ENCODE results near the gene TCF3.
A peak's percentile ranks its signal among the peaks of the same experiment; 100 is the strongest.
"Not testable (repeated sequence)": the region's sequence is repeated elsewhere in the genome, so short reads cannot be mapped to it uniquely, and the experiment has no call there.

Gene TCF3

DNA sequence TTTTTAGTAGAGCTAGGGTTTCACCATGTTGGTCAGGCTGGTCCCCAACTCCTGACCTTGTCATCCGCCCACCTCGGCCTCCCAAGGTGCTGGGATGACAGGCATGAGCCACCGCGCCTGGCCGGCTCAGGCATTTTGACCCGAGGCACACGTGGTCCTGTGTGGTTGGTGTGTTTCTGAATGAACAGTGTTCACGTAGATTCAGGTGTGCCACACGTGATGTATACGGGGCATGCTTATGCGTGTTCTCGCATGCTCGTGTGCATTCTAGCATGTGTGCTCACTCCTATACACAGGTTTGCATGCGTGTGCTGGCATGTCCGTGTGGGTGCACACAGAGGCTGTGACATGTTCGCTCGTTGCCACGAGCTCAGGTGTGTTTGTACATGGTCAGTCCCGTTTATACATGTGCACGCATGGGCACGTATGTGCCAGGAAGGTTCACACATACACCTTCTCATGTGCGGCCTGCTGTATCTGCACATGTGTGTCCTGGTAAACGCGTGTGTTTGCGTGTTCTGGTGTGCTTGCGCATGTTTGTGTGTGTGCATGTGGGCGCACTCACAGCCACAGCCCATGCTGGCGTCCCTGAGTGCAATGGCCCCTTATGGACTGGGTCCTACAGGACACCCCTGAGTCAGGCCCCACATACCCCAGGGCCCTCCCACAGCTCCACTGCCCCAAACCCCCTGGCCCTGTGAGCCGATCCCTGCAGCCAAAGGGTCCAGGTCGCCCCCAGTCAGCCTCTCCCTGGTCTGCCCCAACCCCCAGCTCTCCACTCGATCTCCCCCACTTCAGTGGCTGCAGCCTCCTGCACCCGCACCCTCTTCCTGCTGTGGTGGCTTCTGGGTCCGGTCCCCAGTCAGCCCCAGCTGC, 20.6 kb upstream of the TCF3 start:
- DNase-seq (ENCODE audit: low read depth), result no peak

DNA sequence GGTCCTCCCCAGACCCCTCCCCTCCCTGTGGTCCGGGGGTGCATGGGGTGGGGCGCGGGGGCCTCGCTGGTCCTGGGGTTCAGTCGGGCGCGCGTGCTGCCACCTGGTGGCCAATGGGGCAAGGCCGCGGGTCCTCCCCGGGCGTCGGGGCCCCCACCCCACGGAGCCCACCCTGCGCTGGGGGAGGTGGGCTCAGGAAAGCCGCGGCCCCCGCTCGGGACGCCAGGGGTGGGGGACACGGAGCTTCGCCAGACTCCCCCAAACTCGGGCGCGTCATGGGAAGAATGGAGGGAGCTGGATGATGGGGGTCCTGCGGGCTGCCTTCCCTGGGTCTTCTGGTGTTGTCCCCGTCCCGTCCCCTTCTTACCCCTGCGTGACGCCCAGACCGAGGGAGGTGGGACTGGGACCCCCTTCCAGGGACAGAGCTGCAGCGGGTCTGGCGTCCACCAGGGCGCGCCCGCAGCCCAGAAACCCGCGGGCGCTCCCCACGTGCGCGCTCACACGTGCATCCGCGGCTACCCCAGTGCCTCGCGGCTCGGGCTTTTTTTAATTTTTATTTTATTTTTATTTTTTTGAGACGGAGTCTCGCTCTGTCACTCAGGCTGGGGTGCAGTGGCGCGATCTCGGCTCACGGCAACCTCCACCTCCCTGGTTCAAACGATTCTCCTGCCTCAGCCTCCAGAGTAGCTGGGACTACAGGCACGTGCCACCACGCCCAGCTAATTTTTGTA, 19.8 kb upstream of the TCF3 start:
- DNase-seq (ENCODE audit: low read depth), result peak; percentile 19

DNA sequence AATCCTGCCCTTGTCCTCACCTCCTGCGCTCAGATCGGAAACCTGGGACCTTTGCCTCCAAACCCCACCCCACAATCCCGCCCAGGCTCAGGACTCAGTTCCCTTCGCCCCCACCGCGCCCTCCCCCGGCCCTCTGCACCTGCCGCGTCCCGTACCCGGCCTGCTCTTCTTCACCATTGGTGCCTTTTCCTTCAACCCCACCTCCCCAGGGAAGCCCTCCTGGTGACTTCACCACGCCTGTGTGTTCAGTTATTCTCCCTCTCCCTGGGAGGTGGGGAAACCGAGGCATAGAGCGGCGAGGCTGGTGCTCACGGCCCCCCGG, 19.3 kb upstream of the TCF3 start:
- DNase-seq (ENCODE audit: low read depth), result no peak

DNA sequence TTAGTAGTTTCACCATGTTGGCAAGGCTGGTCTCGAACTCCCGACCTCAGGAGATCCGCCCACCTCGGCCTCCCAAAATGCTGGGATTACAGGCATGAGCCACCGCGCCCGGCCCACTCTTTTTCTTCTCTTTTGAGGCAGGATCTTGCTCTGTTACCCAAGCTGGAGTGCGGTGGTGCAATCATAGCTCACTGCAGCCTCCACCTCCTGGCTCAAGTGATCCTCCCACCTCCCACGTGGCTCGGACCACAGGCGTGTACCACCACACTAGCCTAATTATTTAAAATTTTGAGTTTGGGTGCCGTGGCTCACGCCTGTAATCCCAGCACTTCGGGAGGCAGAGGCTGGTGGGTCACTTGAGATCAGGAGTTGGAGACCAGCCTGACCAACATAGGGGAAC, 18.3 kb upstream of the TCF3 start:
- not testable (repeated sequence) for DNase-seq (ENCODE audit: low read depth)

DNA sequence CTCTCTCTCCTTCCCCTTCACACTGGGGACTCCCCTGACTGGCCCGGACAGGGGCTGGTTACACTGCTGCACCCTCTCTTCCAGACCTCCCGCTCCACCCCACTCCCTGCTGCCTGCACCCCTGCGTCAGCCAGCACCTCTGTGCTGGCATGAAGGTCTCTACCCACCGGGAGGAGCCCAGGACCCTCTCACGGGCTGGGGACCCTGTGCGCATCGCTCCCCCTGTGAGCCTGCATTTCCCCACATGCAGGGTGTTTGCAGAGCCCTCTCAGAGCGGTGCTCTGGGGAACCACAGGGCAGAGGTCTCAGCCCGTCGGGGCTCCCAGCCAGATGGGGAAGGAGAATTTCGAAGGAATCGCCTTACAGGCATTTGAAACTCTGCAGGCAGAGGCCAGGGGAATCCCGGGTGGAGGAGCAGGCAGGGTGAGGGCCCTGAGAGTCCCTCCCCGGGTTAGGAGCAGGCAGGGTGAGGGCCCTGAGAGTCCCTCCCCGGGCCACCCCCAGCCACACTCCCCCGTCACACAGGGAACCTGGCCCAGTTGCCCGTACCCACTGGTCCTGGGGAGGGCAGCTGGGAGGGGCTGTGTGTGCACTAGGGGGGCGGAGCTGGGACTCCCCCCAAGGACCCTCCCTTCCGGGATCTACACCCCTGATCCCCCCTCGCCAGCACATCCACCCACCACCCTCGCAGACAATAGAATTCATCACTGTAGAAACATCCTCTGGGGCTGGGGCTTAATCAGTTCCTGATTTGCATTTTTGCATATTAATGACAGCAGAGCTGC, 16.3 kb upstream of the TCF3 start:
- DNase-seq (ENCODE audit: low read depth), result no peak

DNA sequence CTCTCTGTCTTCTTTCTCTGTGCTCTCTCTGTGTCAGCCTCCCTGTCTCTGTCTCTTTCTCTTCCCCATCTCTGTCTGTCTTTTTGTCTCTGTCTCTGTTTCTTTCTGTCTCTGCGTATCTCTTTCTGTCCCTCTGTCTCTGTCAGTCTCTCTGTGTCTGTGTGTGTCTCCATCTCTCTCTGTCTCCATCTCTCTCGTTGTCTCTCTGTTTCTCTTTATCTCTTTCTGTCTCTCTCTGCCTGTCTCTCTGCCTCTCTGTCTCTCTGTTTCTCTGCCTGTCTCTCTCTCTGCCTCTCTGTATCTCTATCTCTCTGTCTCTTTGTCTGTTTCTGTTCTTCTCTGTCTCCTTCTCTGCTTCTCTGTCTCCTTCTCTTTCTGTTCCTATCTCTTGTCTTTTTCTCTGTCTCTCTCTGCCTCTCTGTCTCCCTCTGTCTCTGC, 15.7 kb upstream of the TCF3 start:
- DNase-seq (ENCODE audit: low read depth), result no peak

DNA sequence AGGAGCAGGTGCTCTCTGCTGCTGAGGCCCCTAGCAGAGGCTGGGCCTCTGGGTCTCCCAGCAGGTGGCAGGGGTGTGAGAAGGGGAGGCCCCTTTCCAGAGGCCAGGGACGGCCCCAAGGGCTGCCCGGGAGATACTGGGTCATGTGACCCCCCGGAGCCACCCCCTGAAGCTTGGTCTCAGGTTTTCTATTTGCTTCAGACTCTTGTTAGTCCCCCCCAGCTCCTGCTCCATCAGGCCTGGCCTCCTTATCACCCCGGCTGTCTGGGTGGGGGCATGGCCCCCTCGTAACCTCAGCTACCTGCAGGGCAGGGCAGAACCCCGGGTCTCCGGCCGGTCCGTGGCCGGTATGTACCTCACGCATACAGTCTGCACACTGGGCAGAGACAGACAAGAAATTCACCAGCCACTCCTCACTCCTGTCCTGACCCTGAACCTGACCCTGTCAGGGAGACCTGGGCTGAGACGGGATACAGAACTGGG, 13.2 kb upstream of the TCF3 start:
- DNase-seq (ENCODE audit: low read depth), result no peak

DNA sequence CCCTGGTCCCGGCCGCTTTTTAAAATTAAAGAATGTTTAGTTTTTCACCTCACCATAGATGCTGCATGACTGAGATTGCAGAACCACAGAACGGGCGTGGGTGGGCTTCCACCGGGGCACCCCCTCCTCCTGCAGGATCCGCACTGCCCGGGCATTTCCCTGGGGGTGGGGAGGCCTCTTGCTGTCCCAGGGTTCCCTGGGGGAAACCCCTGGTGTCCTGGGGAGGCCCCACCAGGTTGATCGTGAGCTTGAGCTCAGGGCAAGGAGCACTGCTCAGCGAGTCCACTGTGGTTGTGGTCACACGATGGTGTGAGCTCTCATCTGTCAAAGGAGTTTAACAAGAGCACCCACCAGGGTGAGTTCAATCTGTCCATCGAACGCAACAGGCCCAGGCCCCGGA, 11.4 kb upstream of the TCF3 start:
- no peak for DNase-seq (ENCODE audit: low read depth)

DNA sequence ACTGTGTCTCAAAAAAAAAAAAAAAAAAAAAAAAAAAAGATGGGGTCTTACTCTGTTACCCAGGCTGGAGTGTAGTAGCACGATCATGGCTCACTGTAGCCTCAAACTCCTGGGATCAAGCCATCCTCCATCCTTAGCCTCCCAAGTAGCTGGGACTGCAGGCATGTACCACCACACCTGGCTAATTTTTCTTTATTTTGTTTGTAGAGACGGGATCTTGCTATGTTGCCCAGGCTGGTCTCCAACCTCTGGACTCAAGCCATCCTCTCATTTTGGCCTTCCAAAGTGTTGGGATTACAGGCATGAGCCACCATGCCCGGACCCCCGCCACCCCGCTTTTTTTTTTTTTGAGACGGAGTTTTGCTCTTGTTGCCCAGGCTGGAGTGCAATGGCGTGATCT, 10.8 kb upstream of the TCF3 start:
- not testable (repeated sequence) for DNase-seq (ENCODE audit: low read depth)

DNA sequence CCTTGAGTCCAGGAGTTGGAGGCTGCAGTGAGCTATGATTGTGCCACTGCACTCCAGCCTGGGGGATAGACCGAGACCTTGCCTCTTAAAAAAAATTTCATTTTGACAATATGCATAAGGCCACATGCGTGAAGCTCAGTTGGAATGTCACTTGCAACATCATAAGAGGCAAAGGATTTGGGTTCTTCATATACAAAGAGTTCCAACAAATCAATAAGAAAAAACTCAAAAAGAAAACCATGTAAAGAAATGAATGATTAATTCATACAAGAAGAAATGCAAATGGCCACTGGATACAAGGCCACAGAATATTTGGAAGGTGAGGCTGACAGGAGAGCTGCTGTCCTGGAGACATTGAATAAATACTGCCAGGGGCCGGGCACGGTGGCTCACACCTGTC, 9.6 kb upstream of the TCF3 start:
- no peak for DNase-seq (ENCODE audit: low read depth)

DNA sequence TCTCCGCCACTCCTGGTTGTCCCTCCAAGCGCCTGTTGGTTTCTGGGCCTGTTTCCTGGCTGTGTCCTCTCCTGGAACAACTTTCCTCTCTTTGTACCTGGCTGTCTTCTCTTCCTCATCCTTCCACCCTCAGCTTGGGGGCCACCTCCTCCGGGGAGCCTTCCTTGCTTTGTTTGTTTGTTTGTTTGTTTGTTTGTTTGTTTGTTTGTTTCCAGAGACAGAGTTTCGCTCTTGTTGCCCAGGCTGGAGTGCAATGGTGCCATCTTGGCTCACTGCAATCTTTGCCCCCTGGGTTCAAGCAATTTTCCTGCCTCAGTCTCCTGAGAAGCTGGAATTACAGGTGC, 6.6 kb upstream of the TCF3 start:
- DNase-seq (ENCODE audit: low read depth), result no peak

DNA sequence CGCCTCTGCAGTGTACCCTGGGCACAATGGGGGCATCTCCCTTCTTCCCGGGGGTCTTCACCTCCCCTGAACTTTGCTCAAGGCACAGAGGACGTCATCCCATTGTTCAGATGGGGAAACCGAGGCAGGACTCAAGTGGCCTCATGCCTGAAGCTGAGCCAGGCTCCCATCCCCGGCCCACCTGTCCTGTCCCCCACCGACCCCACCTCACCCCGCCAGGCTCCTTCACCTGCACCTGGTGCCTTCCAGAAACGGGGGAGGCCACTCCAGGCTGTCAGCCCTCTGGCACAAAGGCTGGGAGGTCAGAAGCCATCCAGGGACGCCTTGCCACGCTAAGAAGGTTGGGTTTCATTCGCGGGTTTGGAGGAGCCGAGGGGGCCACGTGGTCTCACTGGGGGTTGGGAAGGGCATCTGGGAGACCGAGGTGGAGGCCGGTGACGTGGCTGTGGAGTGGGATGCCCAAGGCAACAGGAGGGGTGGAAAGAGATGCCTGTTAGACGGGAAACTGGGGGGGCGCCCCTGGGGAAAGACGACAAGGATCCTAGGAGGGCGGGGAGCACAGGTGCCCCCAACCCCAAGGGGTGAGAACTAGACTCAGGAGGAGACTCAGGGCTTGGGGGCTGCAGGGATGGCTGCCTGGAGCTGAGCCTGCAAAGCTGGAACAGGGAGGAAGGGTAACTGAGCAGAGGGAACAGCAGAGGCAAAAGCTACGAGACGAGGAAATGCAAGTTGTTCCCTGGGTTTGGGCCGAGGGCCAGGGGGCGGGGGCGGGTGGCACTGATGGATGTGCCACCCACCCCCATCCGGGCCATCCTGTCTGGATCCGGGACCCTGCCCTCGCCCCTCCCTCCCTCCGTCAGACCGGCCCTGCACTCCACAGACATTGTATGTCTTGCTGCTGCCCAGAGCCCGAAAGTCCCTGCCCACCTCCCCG, 6.0 kb upstream of the TCF3 start:
- DNase-seq (ENCODE audit: low read depth), result no peak

DNA sequence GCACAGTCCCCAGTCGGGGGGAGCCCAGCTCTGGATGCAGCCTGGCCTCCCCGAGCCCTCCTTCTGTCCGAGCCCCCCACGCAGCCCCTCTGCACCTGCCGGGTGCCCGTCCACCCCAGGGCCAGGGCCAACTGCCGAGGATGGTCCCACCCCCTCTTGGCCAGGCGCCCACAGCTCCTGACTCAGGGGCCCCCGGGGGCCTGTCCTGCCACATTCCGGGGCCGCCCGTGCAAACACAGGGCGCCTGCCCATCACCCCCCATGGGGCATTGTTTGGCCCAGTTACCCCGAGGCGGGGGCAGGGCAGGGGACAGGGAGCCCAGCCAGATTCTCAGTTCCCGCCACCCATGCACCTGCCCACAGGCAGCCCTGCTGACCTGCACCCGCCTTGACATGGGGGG, 5.3 kb upstream of the TCF3 start:
- DNase-seq (ENCODE audit: low read depth), result no peak

DNA sequence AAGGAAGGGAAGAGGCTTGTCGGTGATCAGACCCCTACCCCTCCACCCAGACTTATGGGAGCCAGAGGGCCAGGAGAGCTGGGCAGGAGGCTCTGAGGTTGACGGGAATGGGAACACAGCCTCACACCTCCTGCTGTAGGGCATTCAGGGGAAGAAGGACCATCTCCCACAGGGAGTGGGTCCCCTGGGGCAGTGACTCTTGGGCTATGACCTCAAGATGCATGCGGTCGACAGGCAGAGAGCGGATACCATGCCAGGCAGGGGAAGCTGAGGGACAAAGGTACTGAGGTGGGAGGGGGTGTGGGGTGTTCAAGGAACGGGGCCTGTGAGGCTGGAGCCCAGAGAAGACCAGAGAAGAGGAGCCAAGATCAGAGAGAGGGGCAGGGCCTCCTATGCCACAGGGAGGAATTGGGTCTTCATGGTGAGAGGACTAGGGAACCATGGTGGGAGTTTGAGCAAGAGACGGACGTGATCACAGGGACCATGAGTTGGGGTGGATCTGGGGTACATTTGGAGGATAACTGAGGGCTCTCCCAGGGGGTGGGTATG, 4.6 kb upstream of the TCF3 start:
- no peak for DNase-seq (ENCODE audit: low read depth)

DNA sequence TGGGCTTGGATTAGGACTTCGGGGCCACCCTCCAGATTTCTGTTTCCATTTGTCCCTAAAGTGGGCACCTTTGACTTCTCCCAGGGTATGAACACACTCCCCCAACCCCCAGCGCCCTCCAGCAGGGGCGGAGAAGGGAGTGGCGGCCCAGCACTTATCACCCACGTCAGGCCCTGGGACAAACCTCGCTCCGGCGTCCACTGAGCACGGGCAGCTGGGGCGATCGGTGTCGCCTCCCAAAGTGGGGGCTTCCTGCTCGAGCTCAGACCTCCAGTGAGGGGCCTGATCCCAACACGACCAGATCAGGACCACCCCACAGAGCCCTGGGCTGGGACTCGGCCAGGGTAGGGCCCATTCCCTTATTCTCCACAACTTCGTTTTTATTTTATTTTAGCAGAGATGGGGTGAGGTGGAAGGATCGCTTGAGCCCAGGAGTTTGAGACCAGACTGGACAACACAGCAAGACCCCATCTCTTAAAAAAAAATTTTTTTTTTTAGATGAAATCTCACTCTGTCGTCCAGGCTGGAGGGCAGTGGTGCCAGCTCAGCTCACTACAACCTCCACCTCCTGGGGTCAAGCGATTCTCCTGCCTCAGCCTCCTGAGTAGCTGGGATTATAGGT, 3.7 kb upstream of the TCF3 start:
- DNase-seq (ENCODE audit: low read depth), result no peak

DNA sequence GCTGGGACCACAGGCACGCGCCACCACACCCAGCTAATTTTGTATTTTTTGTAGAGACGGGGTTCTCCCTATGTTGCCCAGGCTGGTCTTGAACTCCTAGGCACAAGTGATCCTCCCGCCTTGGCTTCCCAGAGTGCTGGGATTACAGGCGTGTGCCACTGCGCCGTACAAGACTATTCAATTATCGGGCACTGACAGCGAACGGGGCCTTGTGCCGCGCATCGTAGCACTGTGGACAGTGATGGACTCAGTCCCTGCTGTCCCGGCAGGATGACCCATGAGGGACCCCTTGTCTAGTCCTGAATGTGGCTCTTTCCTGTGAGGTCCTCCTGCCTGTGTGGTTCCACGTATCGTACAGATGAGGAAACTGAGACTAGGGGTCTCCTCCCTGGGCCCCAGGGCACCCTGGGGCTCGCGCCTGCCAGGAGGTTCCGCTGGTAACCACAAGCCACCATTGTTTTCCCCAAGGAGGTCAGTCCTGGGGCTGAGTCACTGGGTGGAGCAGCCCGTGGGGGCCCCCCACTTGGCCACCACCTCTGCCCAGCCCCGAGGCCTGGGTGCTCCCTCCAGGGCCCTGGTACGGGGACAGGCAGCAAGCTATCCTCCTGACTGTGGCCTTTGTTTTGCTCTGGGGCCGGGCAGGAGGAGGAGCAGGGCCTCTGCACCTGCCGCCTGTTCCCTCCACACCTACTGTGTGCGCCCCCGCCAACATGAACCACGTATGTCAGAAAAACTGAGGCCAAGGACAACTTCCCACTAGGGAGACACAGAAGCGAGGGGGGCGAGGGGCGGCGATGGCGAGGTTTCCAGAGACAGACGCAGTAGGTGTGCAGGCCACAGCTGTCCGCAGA, 2.9 kb upstream of the TCF3 start:
- DNase-seq (ENCODE audit: low read depth), result no peak

DNA sequence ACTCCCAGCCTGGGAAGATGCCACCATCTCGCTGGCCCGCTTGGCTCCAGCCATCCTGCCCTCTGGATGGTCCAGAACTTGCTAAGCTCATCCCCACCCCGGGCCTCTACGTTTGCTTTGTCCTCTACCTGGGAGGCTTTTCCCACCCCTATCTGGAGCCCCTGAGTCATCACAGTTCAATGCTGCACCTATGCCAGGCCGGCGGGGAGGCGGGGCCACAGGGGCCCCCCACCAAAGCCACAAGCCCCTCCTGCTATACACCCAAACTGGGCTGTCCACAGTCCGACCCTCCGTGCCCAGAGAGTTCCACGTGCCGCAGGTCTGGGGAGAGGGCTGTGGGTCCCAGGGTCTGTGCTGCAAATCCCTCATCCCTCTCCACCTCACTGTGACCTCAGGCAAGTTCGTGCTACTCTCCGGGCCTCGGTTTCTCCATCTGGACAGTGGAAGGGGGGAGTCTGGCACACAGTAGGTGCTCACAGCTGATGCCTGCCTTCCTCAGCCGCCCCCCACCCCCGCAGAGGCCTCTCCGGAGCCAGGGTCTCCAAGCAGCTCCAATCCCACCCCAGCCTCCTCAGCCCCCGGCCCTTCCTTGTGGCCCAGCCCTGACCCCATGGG, 1.9 kb upstream of the TCF3 start:
- DNase-seq (ENCODE audit: low read depth), result no peak

DNA sequence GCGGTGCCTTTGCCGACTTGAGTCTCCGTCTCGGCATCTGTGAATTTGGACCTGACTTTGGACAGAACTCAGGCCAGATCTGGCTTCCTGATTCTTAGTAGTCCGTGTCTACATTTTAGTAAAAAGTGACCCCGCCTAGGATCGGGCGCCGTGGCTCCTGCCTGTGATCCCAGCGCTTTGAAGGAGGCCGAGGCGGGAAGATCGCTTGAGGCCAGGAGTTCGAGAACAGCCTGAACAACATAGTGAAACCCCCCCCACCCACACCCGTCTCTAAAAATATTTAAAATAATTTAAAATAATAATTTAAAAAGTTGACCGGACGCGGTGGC, 849 bp upstream of the TCF3 start:
- DNase-seq (ENCODE audit: low read depth), result no peak

DNA sequence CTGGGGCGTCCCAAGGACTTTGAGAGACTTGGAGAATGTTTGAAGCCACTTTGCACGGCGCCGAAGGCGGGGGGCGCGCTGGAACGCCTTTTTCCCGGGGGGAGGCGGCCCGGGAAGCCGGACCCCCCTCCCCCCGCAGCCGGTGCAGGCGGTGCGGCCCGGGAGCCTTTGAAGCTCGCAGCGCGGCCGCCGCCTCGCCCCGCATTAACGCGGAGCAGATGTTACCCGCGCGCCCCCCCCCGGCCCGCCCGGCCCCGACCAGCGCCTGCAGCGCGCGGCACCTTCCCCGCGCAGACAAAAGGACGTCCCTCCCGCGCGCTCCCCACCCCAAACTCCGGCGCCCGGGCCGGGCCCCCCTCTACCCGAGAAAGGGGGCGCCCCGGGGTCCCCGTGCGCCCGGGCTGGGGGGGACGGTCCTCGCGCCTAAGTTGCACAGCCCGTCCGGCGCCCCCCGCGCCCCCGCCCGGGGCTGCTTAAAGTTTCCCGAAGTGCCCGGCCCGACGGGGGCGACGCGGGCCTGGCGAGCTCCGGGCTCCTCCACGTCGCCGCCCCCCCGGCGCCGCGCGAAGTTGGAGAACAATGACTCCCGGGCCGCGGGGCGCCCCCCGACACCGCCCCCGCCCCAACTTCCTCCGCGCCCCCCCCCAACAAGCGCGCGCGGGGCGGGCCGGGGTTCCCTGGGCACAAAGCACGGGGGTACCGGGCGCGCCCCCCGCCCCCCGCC, 685 bp downstream of the TCF3 start:
- DNase-seq (ENCODE audit: low read depth), result peak; percentile 39
